Measurements from ENCODE around the gene SCAMP1.

The SCAMP1 gene

GRCh38 chr5:78492650-78493049 lies 132.2 kb downstream of the SCAMP1 start:
- DNase-seq (ENCODE audit: low read depth in 2 of 2): no peak

DNA sequence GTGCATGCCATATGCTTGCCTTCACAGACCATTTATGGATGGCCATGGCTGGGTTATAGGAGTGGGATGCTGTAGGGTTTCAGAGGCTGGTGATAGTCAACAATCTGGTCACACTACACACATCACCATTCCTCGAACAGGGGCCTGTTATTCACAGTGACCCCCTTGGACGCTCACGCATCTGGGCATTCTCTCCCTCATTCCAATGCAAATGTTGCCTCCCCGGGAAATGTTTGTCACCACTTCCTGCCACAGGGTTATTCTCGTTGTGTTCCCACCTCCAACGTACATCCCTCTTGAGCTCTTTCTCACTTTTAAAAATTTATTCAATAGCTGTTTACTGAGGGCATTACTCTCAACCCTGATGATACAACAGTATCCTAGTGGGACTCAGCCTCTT lies 135.4 kb downstream of the SCAMP1 start:
- no peak for DNase-seq (ENCODE audit: low read depth in 2 of 2)

- DNase-seq (ENCODE audit: low read depth in 2 of 2): no peak
Measured at GRCh38 chr5:78496373-78496772, 136.0 kb downstream of the SCAMP1 start.

GRCh38 chr5:78497573-78498533 lies 137.4 kb downstream of the SCAMP1 start:
- no peak for DNase-seq (ENCODE audit: low read depth in 2 of 2)

- no peak for DNase-seq (ENCODE audit: low read depth in 2 of 2)
Measured at GRCh38 chr5:78499485-78499884, 139.1 kb downstream of the SCAMP1 start.

- DNase-seq (ENCODE audit: low read depth in 2 of 2): no peak
Measured at GRCh38 chr5:78500028-78500427, 139.6 kb downstream of the SCAMP1 start.

- DNase-seq (ENCODE audit: low read depth in 2 of 2): no peak
Measured at GRCh38 chr5:78500871-78501270, 140.5 kb downstream of the SCAMP1 start.

- no peak for DNase-seq (ENCODE audit: low read depth in 2 of 2)
Measured at GRCh38 chr5:78501411-78502352, 141.3 kb downstream of the SCAMP1 start.

DNA sequence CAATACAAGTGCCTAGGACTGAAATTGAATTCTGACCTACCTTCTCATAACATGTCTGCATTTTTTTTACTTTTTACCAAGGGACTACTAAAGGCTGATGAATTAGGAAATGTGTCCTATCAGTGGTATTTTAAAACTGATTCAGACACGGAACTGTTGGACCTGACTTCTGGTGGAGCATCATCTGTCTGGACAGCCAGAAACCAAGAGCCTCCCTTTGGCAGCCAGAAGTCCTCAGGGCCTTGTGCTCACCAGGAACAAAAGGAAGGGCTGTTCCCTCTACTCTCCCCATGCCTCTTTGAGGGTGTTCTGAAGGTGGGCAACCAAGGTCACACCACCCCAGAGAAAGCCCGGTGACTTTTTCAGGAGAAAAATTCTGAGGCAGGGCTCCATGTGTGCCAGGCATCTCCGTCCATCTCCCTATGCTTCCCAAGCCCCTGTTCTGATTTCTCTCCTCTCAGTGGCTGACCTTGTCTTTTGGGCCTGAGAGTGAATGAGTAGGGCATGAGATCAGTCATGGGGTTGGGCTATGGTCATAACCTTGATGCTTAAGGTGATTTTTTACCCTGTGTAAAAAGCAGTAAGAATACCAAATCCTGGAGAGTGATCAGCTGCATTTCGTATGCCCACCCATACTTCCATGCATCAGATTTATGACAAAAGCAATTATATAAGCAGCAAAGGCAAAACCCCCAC lies 143.7 kb downstream of the SCAMP1 start:
- DNase-seq (ENCODE audit: low read depth in 2 of 2): no peak

DNA sequence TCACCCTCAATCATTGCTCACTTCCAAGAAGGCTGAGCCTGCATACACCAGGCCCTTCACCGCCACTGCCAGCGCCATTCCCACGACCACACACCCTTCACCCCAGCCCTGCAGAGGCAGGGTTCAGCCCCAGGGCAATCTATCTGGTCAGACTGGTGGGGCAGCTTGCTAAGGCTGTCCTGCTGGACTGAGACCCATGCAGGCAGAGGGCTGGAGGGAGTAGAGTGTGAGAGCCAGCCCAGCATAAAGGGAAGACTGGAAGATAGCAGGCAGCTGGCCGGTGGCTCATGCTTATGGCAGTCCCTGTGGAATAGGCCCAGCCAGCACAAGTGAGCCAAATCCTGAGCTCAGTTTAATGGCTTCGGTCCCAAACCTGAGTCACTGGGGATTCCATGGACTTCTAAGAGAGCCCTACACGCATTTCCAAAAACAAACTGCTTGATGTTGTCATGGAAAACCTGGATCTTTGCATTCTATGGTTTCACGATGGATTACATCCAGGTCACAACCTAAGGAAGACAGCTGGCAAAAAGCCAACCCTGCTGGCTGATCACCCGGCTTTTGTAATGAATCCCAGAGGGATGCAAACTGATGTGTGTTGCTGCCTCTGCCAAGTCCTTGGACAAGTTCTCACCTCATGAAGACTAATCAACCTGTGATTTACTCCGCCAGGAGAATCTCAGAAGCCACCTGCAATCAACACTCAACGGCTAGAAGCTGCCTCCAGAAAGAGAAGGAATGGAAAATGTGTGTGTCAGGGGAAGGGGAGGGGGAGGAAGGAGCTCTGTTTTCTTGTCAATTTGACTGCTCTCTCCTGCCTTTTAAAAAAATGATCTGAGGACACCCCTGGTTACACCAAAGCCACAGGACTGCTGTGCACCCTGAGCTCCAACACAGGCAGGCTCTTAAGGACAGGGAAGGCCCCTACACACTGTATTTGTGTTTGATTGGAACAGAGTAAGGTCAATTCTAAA lies 144.6 kb downstream of the SCAMP1 start:
- no peak for DNase-seq (ENCODE audit: low read depth in 2 of 2)

DNA sequence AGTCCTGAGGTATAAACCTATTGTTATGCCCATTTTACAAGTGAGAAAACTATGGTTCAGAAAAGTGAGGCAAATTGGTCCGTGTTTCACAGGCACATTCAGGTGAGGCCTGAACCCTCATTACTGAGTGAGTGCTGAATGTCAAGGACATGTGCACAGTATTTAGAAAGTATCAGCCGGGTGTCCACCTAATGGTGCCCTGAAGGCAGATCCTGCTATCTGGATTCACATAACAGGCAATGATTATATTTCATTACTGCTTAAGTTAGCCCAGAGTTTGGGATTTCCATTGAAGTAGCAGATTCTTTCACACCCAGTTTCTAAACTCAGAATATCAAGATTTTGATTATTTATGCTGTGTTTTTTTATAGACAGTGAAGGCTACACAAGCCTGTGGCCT lies 145.4 kb downstream of the SCAMP1 start:
- DNase-seq (ENCODE audit: low read depth in 2 of 2): no peak

- DNase-seq (ENCODE audit: low read depth in 2 of 2): no peak
Measured at GRCh38 chr5:78506261-78507024, 146.0 kb downstream of the SCAMP1 start.

DNA sequence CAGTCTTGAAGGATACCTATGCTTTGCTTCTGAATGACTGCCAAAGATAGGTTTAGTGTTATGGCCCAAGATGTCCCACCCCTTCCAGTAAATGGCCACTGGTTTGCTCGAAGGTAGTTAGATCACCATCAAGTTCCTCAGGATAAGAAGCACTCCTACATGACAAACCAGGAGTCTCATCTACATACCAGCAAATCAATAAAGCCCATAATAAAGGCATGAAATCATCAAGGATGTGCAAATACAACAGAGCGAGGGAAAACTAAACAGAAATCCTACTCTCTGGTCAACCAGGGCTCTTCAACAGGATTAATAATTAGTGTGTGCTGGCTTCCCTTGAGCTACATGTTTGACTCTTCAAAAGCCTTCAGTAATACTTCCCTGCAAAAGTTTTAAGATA lies 147.1 kb downstream of the SCAMP1 start:
- DNase-seq (ENCODE audit: low read depth in 2 of 2): no peak

GRCh38 chr5:78508186-78508765 lies 147.9 kb downstream of the SCAMP1 start:
- no peak for DNase-seq (ENCODE audit: low read depth in 2 of 2)

DNA sequence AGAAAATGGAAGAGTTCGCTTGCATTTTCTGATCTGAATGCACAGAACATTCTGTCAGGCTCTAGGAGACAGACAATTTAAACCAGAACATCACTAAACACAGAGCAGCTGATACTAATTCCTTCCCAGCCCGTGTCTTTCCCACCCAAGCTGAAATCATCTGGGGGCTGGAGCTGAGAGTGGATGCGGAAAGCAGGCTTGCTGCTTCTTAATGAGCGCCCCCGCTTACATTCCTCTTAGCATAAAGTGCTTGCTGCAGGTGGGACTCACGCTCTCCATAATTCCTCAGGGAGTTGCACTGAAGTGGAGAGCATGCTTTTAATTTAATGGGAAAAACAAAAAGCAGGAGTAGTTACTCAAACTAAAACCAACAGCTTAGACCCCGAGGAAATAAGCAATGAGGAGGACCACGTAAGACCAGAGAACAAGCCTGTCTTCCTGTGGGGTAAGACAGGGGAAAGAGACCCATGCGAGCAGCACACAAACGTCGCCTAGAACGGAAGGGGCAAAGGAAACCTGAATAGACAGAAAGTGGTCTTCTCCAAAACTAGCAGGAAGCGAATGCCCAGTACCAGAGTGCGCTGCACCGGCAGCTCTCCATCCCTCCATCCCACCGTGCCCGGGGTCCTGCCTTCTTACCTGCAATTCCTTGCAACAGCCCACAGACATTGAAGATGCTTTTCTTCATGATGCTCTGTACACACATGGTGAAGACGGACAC lies 148.9 kb downstream of the SCAMP1 start:
- DNase-seq (ENCODE audit: low read depth in 2 of 2): no peak

- no peak for DNase-seq (ENCODE audit: low read depth in 2 of 2)
Measured at GRCh38 chr5:78509884-78510769, 149.7 kb downstream of the SCAMP1 start.

- no peak for DNase-seq (ENCODE audit: low read depth in 2 of 2)
Measured at GRCh38 chr5:78511121-78511906, 150.9 kb downstream of the SCAMP1 start.
